Mucosa of descending colon (tissue), 3 donors: Measurements from ENCODE around the gene CDC42BPB. TPM values are rescaled to one million over a fixed set of nuclear protein-coding genes. Genes with fewer than 3 reads are reported as not detected.

Source experiments
- ATAC-seq: fragments of 200-7000 bp; cut with Tn5 transposase; one replicate; pipeline ENCODE4 v1.9.1; 2020; ENCODE audit warnings: mild to moderate bottlenecking, moderate library complexity
- DNase-seq, 3 donors: peaks; one replicate each; pipeline ENCODE4 v3.0.0-alpha.2; 2020
- H3K36me3 ChIP-seq: fragments of 200-600 bp; one replicate; pipeline ENCODE4 v1.8.0; 2021; ENCODE audit warnings: low read depth, mild to moderate bottlenecking
- H3K4me1 ChIP-seq: fragments of 200-600 bp; one replicate; pipeline ENCODE4 v1.8.0; 2021; ENCODE audit warnings: low read depth, mild to moderate bottlenecking
- H3K4me3 ChIP-seq: fragments of 200-600 bp; one replicate; pipeline ENCODE4 v1.8.0; 2021; ENCODE audit warnings: mild to moderate bottlenecking
- H3K9me3 ChIP-seq: fragments of 200-600 bp; one replicate; pipeline ENCODE4 v1.8.0; 2021; ENCODE audit warnings: mild to moderate bottlenecking
- CTCF ChIP-seq: fragments of 200-600 bp; IDR thresholded peaks from one replicate; pipeline ENCODE4 v1.8.0; 2022; ENCODE audit warnings: antibody characterized with exemption, mild to moderate bottlenecking
- intact Hi-C, 2 donors: fragments of 100-400 bp; cut with DNase I in 1 of 2; cut with micrococcal nuclease in 1 of 2; formaldehyde crosslinking; loops; one replicate each; pipeline versions ENCODE4 v1.11.0 to v1.11.1; 2022; cut with DNase I, micrococcal nuclease
- total RNA-seq, 3 donors: library from RNA; stranded (reverse); fragmentation: NEBNext Ultra II Directional in 2 of 3; extraction: Animal tissue kit (Norgen Biotek cat#: 25700) in 2 of 3; gene quantifications; one replicate each; pipeline versions ENCODE4 v1.2.1 to v1.2.4, GENCODE V29; 2021 to 2023
- donor health status: DM: no; HTN: no; CAD: no; lungs with moderate emphysema.
- donor health status: DM: no; HTN: no; CAD: no.
- donor health status: DM: no; HTN: yes; CAD: no.

CDC42BPB gene
- total RNA-seq, 3 donors from 2014 or later, result 77.6 to 106 (median 84.4) TPM

DNA sequence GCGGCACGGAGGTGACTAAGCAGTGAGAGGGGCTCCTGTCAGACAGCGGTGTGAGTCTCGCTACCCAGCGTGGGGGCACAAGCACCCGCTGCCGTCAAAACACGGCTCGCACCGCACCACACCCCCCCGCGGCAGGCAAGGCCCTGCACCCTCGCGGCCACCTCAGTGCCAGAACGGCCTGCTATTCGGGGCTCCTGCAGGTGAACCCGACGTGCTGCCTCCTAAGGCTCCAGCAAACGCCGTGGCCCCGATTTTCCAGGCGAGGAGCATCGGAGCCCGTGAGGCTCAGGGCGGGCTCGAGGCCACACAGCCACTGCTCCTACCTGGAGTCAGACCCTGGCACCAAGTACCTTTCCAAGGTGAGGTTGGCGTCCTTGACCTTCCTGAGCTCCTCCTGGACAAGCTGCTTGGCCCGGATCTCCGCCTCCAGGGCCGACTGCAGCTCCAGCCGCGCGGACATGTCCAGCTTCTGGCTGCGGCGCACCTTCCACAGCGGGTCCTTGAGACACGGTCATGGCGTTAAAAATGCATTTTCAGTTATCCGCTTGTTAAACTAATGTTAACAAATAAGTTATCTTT is 93.1 kb downstream of the CDC42BPB start:
- ATAC-seq, result no peak
- intact Hi-C loops, result no loop called here
- H3K4me3 ChIP-seq, result no peak overlapping the region
- no peaks in the 10 kb centered on the region for H3K4me1 ChIP-seq
- no peaks in the 10 kb centered on the region for H3K9me3 ChIP-seq
- DNase-seq, result no peak
- no peak for TF ChIP-seq CTCF
- H3K36me3 ChIP-seq, result no peaks in the 10 kb centered on the region

GRCh38 chr14:102962111-102962627 is 95.2 kb downstream of the CDC42BPB start:
- DNase-seq (peak in 1 of 3 donors; percentile 7), ATAC-seq (no peak)
- no peak for TF ChIP-seq CTCF
- Histone ChIP-seq H3K4me1 (no peaks in the 10 kb centered on the region), H3K4me3 (no peak overlapping the region), H3K9me3 (no peaks in the 10 kb centered on the region), H3K36me3 (peaks cover 4% of the 10 kb centered on the region)
- intact Hi-C loops, result no loop called here

GRCh38 chr14:102958461-102958860 is 98.9 kb downstream of the CDC42BPB start:
- ATAC-seq, result no peak
- Histone ChIP-seq H3K36me3 (peaks cover 11% of the 10 kb centered on the region), H3K4me1 (no peaks in the 10 kb centered on the region), H3K9me3 (no peaks in the 10 kb centered on the region), H3K4me3 (no peak overlapping the region)
- DNase-seq, result peak in 1 of 3 donors; percentile 22
- no peak for TF ChIP-seq CTCF
- intact Hi-C loops, result no loop called here

GRCh38 chr14:102957222-102957621 is 100.1 kb downstream of the CDC42BPB start:
- no peak for TF ChIP-seq CTCF
- Histone ChIP-seq H3K4me1 (no peaks in the 10 kb centered on the region), H3K4me3 (no peak overlapping the region), H3K36me3 (peaks cover 11% of the 10 kb centered on the region), H3K9me3 (no peaks in the 10 kb centered on the region)
- ATAC-seq (no peak), DNase-seq (peak in 1 of 3 donors; percentile 4)
- intact Hi-C loops, result no loop called here

- Histone ChIP-seq H3K4me3 (no peak overlapping the region), H3K9me3 (no peaks in the 10 kb centered on the region), H3K4me1 (no peaks in the 10 kb centered on the region), H3K36me3 (peaks cover 15% of the 10 kb centered on the region)
- intact Hi-C loops, result no loop called here
- ATAC-seq (no peak), DNase-seq (no peak)
- TF ChIP-seq CTCF, result no peak
Measured at GRCh38 chr14:102955636-102956408, 101.5 kb downstream of the CDC42BPB start.
